ENCODE data around the gene ANO3. TPM values are rescaled to one million over a fixed set of nuclear protein-coding genes. Genes with fewer than 3 reads are reported as not detected.

ANO3 gene
- total and polyA plus RNA-seq, 8 donors: 0.18 to 0.58 TPM; not detected in 6

DNA sequence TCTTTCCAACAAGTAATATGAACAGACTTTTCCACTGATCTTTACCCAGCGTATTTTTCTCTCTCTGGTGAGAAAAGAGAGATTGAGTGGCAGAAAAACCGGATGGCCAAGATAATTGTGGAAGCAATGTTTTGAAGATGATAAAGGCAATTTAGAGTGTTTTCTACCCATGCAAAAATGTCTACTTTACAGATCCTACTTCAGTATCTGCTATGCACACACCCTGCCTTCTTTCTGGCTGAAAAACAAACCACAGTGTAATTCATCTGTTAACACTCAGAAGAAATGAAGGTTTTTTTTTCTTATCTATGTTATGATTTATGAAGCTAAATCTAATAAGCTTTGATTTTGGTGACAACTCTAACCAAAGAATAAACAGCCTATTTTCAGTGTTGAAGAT is 333.1 kb downstream of the ANO3 start:
- Histone ChIP-seq H3K9me3 (no peaks in the 10 kb centered on the region), H3K27me3 (no peaks in the 10 kb centered on the region), H3K4me3 (no peak overlapping the region), H3K27ac (no peak overlapping the region), H3K36me3 (no peaks in the 10 kb centered on the region), H3K4me1 (no peaks in the 10 kb centered on the region)
- 58 to 79% (median 66%) methylated on average over 2 of the region's 2 CpGs for WGBS, 5 donors
- intact Hi-C loops (cut with DNase I; ENCODE audit: low total_unique reads): no loop called here
- no peak for DNase-seq
- no peak for TF ChIP-seq POLR2AphosphoS5 (IDR thresholded peaks at IDR 0.05)
- no peak for TF ChIP-seq EP300 (IDR thresholded peaks at IDR 0.05)
- TF ChIP-seq POLR2A (IDR thresholded peaks at IDR 0.05): no peak
- TF ChIP-seq, protein P1, sequence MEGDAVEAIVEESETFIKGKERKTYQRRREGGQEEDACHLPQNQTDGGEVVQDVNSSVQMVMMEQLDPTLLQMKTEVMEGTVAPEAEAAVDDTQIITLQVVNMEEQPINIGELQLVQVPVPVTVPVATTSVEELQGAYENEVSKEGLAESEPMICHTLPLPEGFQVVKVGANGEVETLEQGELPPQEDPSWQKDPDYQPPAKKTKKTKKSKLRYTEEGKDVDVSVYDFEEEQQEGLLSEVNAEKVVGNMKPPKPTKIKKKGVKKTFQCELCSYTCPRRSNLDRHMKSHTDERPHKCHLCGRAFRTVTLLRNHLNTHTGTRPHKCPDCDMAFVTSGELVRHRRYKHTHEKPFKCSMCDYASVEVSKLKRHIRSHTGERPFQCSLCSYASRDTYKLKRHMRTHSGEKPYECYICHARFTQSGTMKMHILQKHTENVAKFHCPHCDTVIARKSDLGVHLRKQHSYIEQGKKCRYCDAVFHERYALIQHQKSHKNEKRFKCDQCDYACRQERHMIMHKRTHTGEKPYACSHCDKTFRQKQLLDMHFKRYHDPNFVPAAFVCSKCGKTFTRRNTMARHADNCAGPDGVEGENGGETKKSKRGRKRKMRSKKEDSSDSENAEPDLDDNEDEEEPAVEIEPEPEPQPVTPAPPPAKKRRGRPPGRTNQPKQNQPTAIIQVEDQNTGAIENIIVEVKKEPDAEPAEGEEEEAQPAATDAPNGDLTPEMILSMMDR (IDR thresholded peaks at IDR 0.05): no peak

DNA sequence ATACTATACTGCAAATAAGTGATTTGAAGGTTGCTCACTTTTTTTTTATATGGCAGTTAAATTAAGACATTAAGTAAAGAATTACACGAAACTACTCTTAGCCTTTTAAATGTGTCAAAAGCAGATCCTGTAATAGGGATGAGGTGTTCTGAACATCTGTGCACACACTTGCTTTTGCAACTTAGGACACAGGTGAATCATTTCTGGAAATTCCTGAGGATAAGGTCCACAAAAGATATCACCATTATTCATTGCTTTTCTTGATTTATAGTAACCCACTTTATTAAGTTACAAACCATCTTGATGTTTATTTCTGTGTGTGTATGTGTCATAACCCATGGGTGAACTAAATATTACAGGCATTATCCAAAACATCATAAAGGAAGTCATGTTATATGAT is 334.0 kb downstream of the ANO3 start:
- Histone ChIP-seq H3K4me3 (no peak overlapping the region), H3K27me3 (no peaks in the 10 kb centered on the region), H3K9me3 (no peaks in the 10 kb centered on the region), H3K4me1 (no peaks in the 10 kb centered on the region), H3K27ac (no peak overlapping the region), H3K36me3 (no peaks in the 10 kb centered on the region)
- 71 to 81% (median 78%) methylated on average over 1 of the region's 1 CpG for WGBS, 5 donors
- no peak for DNase-seq
- TF ChIP-seq POLR2A (IDR thresholded peaks at IDR 0.05) (no peak), POLR2AphosphoS5 (IDR thresholded peaks at IDR 0.05) (no peak), EP300 (IDR thresholded peaks at IDR 0.05) (no peak)
- TF ChIP-seq, protein P1 (IDR thresholded peaks at IDR 0.05): no peak
- intact Hi-C loops (cut with DNase I; ENCODE audit: low total_unique reads): no loop called here

DNA sequence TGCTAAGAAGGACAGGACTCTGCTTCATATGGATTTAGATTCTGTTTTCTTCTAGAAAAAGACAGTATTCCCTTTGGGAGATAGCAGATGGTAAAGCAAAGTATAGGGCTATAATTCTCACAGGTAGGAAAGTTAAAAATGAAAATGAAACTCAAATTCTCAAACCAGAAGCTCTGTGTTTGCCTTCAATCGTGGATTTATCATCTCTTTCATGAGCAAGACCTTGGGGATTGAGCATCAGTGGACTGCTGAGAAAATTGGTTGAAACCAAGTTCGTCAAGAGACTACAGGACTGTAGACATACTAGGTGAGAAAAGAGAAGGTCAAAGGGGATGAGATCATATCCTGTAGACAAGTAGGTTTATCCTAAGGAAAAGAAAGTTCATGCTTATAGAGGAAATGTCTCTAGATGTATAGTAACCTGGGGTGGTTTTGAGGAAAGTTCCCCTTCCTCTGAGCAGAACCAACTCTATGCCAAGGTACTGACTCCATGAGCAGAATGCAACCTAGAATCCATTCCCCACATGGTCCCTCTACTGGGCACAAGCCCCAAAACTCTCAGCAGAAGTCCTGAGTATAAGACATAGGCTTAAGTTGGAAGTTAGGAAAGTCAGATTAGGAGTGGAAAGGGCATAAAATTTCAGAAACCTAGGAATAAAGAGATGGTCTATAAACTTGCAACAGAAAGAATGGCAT is 343.5 kb downstream of the ANO3 start:
- intact Hi-C loops (cut with DNase I; ENCODE audit: low total_unique reads): no loop called here
- no peak overlapping the region for H3K4me3 ChIP-seq
- TF ChIP-seq, protein P1 (IDR thresholded peaks at IDR 0.05): no peak
- TF ChIP-seq POLR2AphosphoS5 (IDR thresholded peaks at IDR 0.05): no peak
- no peak for TF ChIP-seq EP300 (IDR thresholded peaks at IDR 0.05)

DNA sequence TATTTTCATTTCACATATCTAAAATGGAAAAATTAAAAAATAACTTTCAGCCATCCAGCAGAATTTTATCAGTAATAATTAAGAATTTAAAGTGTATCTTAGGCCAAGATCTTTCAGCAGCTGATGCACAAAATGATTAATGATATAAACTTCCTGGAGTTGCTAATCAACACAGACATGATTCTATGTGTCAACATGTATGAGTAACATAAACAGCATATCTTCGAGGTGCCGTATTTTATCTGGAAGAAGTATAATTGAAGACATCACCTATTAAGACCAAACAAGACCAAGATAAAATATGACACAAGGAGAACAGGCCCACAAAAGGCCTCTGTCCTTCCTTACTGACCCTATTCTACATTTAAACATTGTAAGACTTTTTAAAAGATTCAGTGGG is 344.7 kb downstream of the ANO3 start:
- intact Hi-C loops (cut with DNase I; ENCODE audit: low total_unique reads): no loop called here
- H3K4me3 ChIP-seq: no peak overlapping the region
- no peak overlapping the region for H3K27ac ChIP-seq
- H3K36me3 ChIP-seq: no peaks in the 10 kb centered on the region
- no peaks in the 10 kb centered on the region for H3K9me3 ChIP-seq
- WGBS, 5 donors: 50 to 66% (median 57%) methylated on average over 2 of the region's 2 CpGs
- TF ChIP-seq POLR2AphosphoS5 (IDR thresholded peaks at IDR 0.05) (no peak), POLR2A (IDR thresholded peaks at IDR 0.05) (no peak), EP300 (IDR thresholded peaks at IDR 0.05) (no peak)
- TF ChIP-seq, protein P1 (IDR thresholded peaks at IDR 0.05): no peak
- no peaks in the 10 kb centered on the region for H3K4me1 ChIP-seq
- DNase-seq: no peak
- no peaks in the 10 kb centered on the region for H3K27me3 ChIP-seq

More for the DNA sequence above, 343.5 kb downstream of the ANO3 start:
- no peaks in the 10 kb centered on the region for H3K4me1 ChIP-seq
- H3K36me3 ChIP-seq: no peaks in the 10 kb centered on the region
- H3K27ac ChIP-seq: no peak overlapping the region
- WGBS, 5 donors: 39 to 60% (median 50%) methylated on average over 2 of the region's 2 CpGs
- H3K27me3 ChIP-seq: no peaks in the 10 kb centered on the region
- DNase-seq: no peak
- no peaks in the 10 kb centered on the region for H3K9me3 ChIP-seq

All from stomach (tissue), 9 donors.